C4-2B (cell line): ENCODE results near the gene IL1RL2.

Experiments used
- H3K27ac ChIP-seq: fragments of 450-650 bp; 2 replicates; pipeline ENCODE4 v1.5.1; 2017
- CTCF ChIP-seq: fragments of 450-650 bp; conservative IDR thresholded peaks from 2 replicates; pipeline ENCODE4 v1.5.1; 2017; ENCODE audit warnings: mild to moderate bottlenecking
- ZFX ChIP-seq: fragments of 450-650 bp; IDR thresholded peaks from 2 replicates; pipeline ENCODE4 v1.6.1; 2017

The IL1RL2 gene

DNA sequence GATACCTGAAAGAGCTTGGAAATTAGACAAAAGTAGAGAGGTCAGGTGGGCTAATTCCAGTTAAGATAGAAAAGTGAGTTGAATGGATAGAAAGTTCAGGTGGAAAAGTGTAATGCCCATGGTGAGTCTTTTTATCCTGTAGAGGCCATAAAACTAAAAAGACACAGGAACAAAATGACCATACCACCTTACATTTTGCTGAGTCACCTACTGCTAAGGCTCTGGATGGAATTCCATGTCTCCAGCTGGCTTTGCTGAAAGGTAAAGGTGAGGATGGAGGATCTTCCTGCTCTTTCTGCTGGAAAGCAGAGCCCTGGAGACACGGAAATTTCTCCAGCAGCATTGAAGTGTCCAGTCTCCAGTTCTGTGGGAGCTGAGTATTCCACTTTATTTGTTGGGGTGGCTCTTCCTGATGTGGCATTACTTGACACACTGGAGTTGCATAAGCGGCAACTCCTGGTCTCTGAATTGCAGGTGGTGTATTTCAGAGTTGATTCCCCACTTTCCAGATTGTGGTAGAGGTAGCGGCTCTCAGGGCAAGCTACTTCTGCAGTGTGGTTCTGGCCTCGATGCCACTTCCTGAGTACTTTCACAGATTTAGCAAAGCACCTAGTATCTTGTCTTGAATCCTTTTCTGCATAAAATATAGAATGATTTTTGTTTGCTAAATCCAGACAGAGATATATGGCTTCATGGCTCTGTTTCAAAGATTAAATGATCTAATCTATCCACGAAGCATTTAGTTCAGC lies 10.7 kb downstream of the IL1RL2 start:
- H3K27ac ChIP-seq, result peak overlapping the region; percentile 59
- TF ChIP-seq CTCF (no peak), ZFX (no peak)

GRCh38 chr2:102200539-102200938 lies 13.7 kb downstream of the IL1RL2 start:
- no peak overlapping the region for H3K27ac ChIP-seq
- TF ChIP-seq ZFX (no peak), CTCF (no peak)

DNA sequence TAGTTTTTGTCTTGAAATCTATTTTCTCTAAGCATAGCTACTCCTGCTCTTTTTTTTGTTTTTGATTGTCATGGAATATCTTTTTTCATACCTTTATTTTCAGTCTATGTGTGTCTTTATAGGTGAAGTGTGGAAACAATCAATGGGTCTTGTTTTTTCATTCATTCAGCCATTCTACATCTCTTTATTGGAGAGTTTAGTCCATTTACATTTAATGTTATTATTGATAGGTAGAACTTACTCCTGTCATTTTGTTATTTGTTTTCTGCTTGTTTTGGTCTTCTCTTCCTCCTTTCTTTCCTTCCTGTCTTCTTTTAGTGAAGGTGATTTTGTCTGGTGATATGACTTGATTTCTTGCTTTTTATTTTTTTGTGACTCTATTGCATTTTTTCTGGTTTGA lies 17.8 kb downstream of the IL1RL2 start:
- no peak overlapping the region for H3K27ac ChIP-seq
- TF ChIP-seq ZFX, result no peak

- TF ChIP-seq ZFX (no peak), CTCF (peak; percentile 14; the same call in 1 of the 2 replicates)
- H3K27ac ChIP-seq, result peak overlapping the region; percentile 25
Observed at GRCh38 chr2:102206666-102207341, 20.0 kb downstream of the IL1RL2 start.

DNA sequence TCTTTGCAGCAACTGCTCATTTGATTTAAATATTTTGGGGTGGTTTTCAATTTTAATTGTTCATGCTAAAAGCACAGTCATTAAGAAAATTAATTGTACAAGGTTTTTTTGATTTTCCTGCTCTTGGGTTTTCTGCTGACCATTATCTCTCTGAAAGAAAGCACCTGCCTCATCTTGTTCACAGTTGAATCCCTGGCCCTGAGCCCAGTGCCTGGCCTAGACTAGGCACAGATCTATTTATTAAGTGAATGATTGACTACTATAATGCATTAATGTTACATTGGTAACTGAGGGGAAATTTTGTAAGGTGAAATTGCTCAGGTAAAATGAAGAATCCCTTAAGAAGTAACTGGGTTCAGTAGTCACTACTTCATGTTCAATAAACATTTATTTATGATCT lies 22.0 kb downstream of the IL1RL2 start:
- H3K27ac ChIP-seq, result no peak overlapping the region
- TF ChIP-seq ZFX, result no peak
- no peak for TF ChIP-seq CTCF

DNA sequence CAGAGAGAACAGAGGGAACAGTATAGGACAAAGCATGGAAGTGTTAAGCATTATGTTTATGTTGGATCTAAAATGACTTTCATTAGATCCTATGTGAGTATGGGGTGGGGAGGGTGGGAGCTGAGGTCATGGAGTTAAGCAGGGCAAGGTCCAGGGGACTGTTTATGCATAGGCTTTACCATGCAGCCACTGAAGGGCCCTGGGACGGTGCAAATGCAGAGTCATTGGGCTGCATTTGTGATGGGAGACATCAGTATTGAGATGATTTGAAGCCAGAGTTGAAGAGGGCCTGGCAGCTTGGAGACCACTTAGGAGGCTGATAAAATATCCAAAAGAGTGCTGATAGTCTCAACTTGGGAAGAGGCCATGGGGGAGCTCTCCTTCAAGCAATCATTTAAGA lies 22.7 kb downstream of the IL1RL2 start:
- TF ChIP-seq ZFX (no peak), CTCF (no peak)
- no peak overlapping the region for H3K27ac ChIP-seq

- no peak overlapping the region for H3K27ac ChIP-seq
- TF ChIP-seq ZFX (no peak), CTCF (no peak)
Observed at GRCh38 chr2:102217032-102217431, 30.2 kb downstream of the IL1RL2 start.
